Osteoblast (primary cell): ENCODE results near the gene FAM234A. TPM values are rescaled to one million over a fixed set of nuclear protein-coding genes. Genes with fewer than 3 reads are reported as not detected.

Experiments
- DNase-seq: peaks from one replicate; pipeline ENCODE4 v3.0.0; 2011; ENCODE audit warnings: low spot score, mixed read lengths; ENCODE audit not compliant: insufficient read length; ENCODE audit errors: missing footprints
- H2AFZ ChIP-seq: 2 replicates; pipeline ENCODE4 v1.6.0; 2011; ENCODE audit warnings: mild to moderate bottlenecking, low read length
- H3K27ac ChIP-seq: 2 replicates; pipeline ENCODE4 v1.5.1; 2011; ENCODE audit warnings: mild to moderate bottlenecking, low read depth, low read length, moderate library complexity
- H3K27me3 ChIP-seq: 2 replicates; pipeline ENCODE4 v1.6.0; 2012; ENCODE audit warnings: mild to moderate bottlenecking, control low read depth, inconsistent platforms, low read length, moderate library complexity; ENCODE audit not compliant: insufficient read depth
- H3K36me3 ChIP-seq: 2 replicates; pipeline ENCODE4 v1.5.1; 2011; ENCODE audit warnings: mild to moderate bottlenecking, low read length, control low read depth, moderate library complexity; ENCODE audit not compliant: insufficient read depth
- H3K4me1 ChIP-seq: 2 replicates; pipeline ENCODE4 v1.5.1; 2011; ENCODE audit warnings: mild to moderate bottlenecking, low read length, control low read depth, moderate library complexity; ENCODE audit not compliant: insufficient read depth
- H3K4me2 ChIP-seq: 2 replicates; pipeline ENCODE4 v1.6.0; 2011; ENCODE audit warnings: mild to moderate bottlenecking, low read length; ENCODE audit not compliant: insufficient read depth
- H3K4me3 ChIP-seq: fragments of 200-600 bp; sonication (generic); 3 replicates; pipeline ENCODE4 v1.5.1; 2012; ENCODE audit warnings: mild to moderate bottlenecking, low read length, inconsistent platforms; ENCODE audit not compliant: insufficient read depth
- H3K79me2 ChIP-seq: 2 replicates; pipeline ENCODE4 v1.6.0; 2012; ENCODE audit warnings: mild to moderate bottlenecking, low read length, control low read depth, inconsistent platforms; ENCODE audit not compliant: insufficient read depth
- H3K9me3 ChIP-seq: 2 replicates; pipeline ENCODE4 v1.5.1; 2011; ENCODE audit warnings: low read depth, low read length, control low read depth
- H4K20me1 ChIP-seq: 2 replicates; pipeline ENCODE4 v1.6.0; 2012; ENCODE audit warnings: mild to moderate bottlenecking, low read length, control low read depth; ENCODE audit not compliant: insufficient read depth
- total RNA-seq: library from RNA; depleted of rRNA; stranded (reverse); fragments of >200 nt; gene quantifications from 2 replicates; pipeline ENCODE4 v1.2.3, GENCODE V29; 2012
- TF ChIP-seq, protein P1 (sequence below): IDR thresholded peaks from 2 replicates; pipeline ENCODE4 v1.5.1; 2011; ENCODE audit warnings: mild to moderate bottlenecking, low read depth, low read length, moderate library complexity; ENCODE audit errors: extremely low read depth

The FAM234A gene
- total RNA-seq, 1 donor = 113 TPM

DNA sequence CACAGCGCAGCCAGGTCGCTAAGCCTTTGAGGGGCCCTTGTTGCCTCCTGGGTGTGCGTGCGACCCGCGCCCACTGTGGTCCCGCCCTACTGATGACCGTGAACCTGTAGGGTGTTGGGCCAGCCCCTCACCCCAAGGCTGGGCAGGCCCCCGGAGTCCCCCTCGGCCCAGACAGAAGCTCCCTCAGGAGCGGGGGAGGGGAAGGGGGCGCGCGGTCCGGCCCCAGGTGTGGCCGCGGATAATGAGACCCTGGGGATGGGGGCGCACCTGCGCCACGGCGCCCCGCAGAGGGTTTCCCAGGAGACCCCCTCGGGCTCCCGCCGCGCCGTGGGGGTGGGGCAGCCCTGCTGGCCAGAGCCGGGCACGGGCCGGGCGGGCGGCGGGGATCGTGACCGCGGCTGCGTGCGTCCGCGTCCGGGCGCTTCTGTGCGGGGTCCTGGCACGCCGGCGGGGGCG lies 45.4 kb downstream of the FAM234A start:
- Histone ChIP-seq H3K4me3 (no peak overlapping the region), H3K27ac (no peak overlapping the region), H3K36me3 (no peaks in the 10 kb centered on the region), H3K79me2 (no peaks in the 10 kb centered on the region), H3K27me3 (peaks cover 27% of the 10 kb centered on the region), H3K4me1 (no peaks in the 10 kb centered on the region), H2AFZ (no peak overlapping the region), H3K4me2 (no peak overlapping the region), H4K20me1 (no peaks in the 10 kb centered on the region), H3K9me3 (no peaks in the 10 kb centered on the region)
- TF ChIP-seq, protein P1, sequence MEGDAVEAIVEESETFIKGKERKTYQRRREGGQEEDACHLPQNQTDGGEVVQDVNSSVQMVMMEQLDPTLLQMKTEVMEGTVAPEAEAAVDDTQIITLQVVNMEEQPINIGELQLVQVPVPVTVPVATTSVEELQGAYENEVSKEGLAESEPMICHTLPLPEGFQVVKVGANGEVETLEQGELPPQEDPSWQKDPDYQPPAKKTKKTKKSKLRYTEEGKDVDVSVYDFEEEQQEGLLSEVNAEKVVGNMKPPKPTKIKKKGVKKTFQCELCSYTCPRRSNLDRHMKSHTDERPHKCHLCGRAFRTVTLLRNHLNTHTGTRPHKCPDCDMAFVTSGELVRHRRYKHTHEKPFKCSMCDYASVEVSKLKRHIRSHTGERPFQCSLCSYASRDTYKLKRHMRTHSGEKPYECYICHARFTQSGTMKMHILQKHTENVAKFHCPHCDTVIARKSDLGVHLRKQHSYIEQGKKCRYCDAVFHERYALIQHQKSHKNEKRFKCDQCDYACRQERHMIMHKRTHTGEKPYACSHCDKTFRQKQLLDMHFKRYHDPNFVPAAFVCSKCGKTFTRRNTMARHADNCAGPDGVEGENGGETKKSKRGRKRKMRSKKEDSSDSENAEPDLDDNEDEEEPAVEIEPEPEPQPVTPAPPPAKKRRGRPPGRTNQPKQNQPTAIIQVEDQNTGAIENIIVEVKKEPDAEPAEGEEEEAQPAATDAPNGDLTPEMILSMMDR = no peak
- no peak for DNase-seq

GRCh38 chr16:280552-280951 lies 45.9 kb downstream of the FAM234A start, which contains the start of gene ARHGDIG:
Gene ARHGDIG (plus strand): TSS chr16:280591. CDS start chr16:280681, 90 bp downstream.
- H4K20me1 ChIP-seq = no peaks in the 10 kb centered on the region
- no peak within 1 kb of the TSS for H3K27ac ChIP-seq
- H3K79me2 ChIP-seq = no peaks in the 10 kb centered on the region
- no peak within 1 kb of the TSS for H2AFZ ChIP-seq
- no peaks in the 10 kb centered on the region for H3K36me3 ChIP-seq
- no peak within 1 kb of the TSS for H3K4me2 ChIP-seq
- no peaks in the 10 kb centered on the region for H3K4me1 ChIP-seq
- no peak within 1 kb of the TSS for H3K4me3 ChIP-seq
- TF ChIP-seq, protein P1 = no peak
- H3K27me3 ChIP-seq = peaks cover 24% of the 10 kb centered on the region
- H3K9me3 ChIP-seq = no peaks in the 10 kb centered on the region
- DNase-seq = peak; percentile 95

DNA sequence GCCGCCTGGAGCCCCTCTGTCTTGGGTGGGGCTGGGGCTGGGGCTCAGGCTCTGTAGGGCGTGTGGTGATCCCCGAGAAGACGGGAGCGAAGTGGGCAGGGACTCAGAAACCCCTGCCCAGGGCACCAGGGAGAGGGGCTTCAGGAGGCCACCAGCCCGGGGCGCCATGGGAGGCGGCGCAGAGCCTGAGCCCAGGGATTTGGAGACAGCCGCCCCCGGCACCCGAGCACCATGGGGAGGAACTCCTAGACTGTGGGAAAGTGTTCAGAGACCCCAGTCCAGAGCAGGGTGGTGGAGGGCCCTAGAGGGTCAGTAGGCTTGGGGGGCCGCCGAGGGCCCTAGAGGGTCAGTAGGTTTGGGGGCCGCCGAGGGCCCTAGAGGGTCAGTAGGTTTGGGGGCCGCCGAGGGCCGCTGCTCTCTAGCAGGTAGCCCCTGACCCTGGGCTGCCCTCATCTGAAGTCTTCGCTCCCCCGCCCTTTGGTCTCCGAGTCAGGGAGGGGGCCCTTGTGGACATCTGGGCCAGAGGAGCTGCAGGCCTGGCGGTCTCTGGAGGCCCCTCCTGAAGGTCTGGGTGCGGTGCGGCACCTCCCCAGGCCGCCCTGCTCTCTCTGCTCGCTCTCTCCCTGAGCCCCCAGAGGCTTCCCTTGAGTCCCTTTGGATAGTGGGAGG lies 46.5 kb downstream of the FAM234A start:
- H3K4me1 ChIP-seq = no peaks in the 10 kb centered on the region
- H3K4me3 ChIP-seq = no peak overlapping the region
- H3K9me3 ChIP-seq = no peaks in the 10 kb centered on the region
- TF ChIP-seq, protein P1 = no peak
- H3K27ac ChIP-seq = no peak overlapping the region
- peaks cover 23% of the 10 kb centered on the region for H3K27me3 ChIP-seq
- no peaks in the 10 kb centered on the region for H4K20me1 ChIP-seq
- DNase-seq = no peak
- no peak overlapping the region for H2AFZ ChIP-seq
- no peak overlapping the region for H3K4me2 ChIP-seq
- H3K36me3 ChIP-seq = no peaks in the 10 kb centered on the region
- no peaks in the 10 kb centered on the region for H3K79me2 ChIP-seq

DNA sequence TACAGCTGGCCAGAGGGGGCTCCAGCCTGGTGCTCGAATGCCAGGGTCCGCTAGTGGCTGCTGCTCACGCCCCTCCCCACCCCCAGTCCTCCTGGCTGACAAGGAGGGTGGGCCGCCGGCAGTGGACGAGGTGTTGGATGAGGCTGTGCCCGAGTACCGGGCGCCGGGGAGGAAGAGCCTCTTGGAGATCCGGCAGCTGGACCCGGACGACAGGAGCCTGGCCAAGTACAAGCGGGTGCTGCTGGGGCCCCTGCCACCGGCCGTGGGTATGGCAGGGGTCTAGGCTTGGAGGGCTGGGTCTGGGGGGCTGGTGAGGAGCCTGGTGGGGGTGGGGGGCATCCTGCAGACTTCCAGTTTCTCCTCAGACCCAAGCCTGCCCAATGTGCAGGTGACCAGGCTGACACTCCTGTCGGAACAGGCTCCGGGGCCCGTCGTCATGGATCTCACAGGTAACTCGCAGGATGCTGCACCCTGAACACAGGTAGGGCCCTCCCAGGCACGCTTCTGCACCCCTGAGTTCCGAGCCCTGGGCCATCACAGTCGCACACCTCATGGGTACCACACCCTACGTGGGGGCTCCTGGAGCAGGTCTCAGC lies 47.1 kb downstream of the FAM234A start:
- DNase-seq = no peak
- H3K9me3 ChIP-seq = no peaks in the 10 kb centered on the region
- H3K36me3 ChIP-seq = no peaks in the 10 kb centered on the region
- no peak overlapping the region for H2AFZ ChIP-seq
- no peak overlapping the region for H3K4me2 ChIP-seq
- no peaks in the 10 kb centered on the region for H3K4me1 ChIP-seq
- no peaks in the 10 kb centered on the region for H4K20me1 ChIP-seq
- no peak overlapping the region for H3K27ac ChIP-seq
- H3K79me2 ChIP-seq = no peaks in the 10 kb centered on the region
- TF ChIP-seq, protein P1 = no peak
- H3K27me3 ChIP-seq = peaks cover 17% of the 10 kb centered on the region
- H3K4me3 ChIP-seq = no peak overlapping the region
